HCT116 (cell line): ENCODE results near the gene MSH3. TPM values are rescaled to one million over a fixed set of nuclear protein-coding genes. Genes with fewer than 3 reads are reported as not detected.

Source experiments
- ATAC-seq: fragments of 200-7000 bp; cut with Tn5 transposase; 2 replicates; pipeline ENCODE4 v1.9.1; 2020; ENCODE audit warnings: mild to moderate bottlenecking, moderate library complexity
- BruUV-seq: library from RNA; stranded (reverse); fragments of 400-500 nt; replicated peaks from 2 replicates; lab custom pipeline; 2021; lab: Mats Ljungman, UMichigan
- CTCF ChIA-PET: fragments of 300-600 bp; sonication (Branson Sonifier 250); formaldehyde crosslinking; loops from one replicate; lab custom pipeline; 2021; ENCODE audit warnings: antibody characterized with exemption; lab: Charles Lee
- POLR2A ChIA-PET: fragments of 300-600, 350-600 bp; sonication (Branson Sonifier 250); formaldehyde crosslinking; loops from one replicate; lab custom pipeline; 2021; ENCODE audit warnings: antibody characterized with exemption; lab: Charles Lee
- RAD21 ChIA-PET, 2 experiments: fragments of 300-600 bp; sonication (Branson Sonifier 250); formaldehyde crosslinking; loops; one replicate each; lab custom pipeline; 2023; ENCODE audit warnings: low total read pairs in 2 of 2; ENCODE audit not compliant: uncharacterized antibody in 2 of 2, unreplicated experiment in 2 of 2, low non-redundant PET in 1 of 2; lab: Charles Lee
- DNase-seq: peaks from one replicate; pipeline ENCODE4 v3.0.0-alpha.2; 2010; ENCODE audit warnings: low read depth, low spot score
- H2AFZ ChIP-seq: fragments of 200-600 bp; shearing (Covaris generic), sonication (generic); 2 replicates; pipeline ENCODE4 v1.6.1; 2017; ENCODE audit warnings: low read depth, mixed run types, mixed read lengths, antibody characterized with exemption, low read length; ENCODE audit not compliant: poor library complexity, severe bottlenecking
- H3K27ac ChIP-seq: 2 replicates; pipeline ENCODE4 v1.5.1; 2012; ENCODE audit warnings: low read depth, low read length
- H3K27me3 ChIP-seq: fragments of 200-600 bp; sonication (generic); 2 replicates; pipeline ENCODE4 v1.6.1; 2016; ENCODE audit warnings: mixed run types, low read length, mixed read lengths; ENCODE audit not compliant: insufficient read depth
- H3K36me3 ChIP-seq, 2 experiments: fragments of 200-500 bp in 1 of 2; fragments of 200-600 bp in 1 of 2; sonication (Bioruptor generic) in 1 of 2; sonication (generic) in 1 of 2; 2 replicates each; pipeline versions ENCODE4 v1.5.1 to v1.6.1; 2014 to 2016; ENCODE audit warnings: low read length in 2 of 2, inconsistent platforms in 1 of 2, mixed read lengths in 1 of 2, mixed run types in 1 of 2; ENCODE audit not compliant: insufficient read depth in 2 of 2, control insufficient read depth in 1 of 2
- H3K4me1 ChIP-seq, 2 experiments: fragments of 200-600 bp in 1 of 2; sonication (generic) in 1 of 2; 2 replicates each; pipeline versions ENCODE4 v1.5.1 to v1.6.1; 2012 to 2017; ENCODE audit warnings: low read length in 2 of 2, inconsistent platforms in 1 of 2, mild to moderate bottlenecking in 1 of 2, mixed read lengths in 1 of 2, mixed run types in 1 of 2, moderate library complexity in 1 of 2; ENCODE audit not compliant: insufficient read depth in 2 of 2, control insufficient read depth in 1 of 2
- H3K4me2 ChIP-seq: fragments of 200-600 bp; sonication (generic); 2 replicates; pipeline ENCODE4 v1.6.1; 2017; ENCODE audit warnings: mixed run types, low read length, mixed read lengths
- H3K4me3 ChIP-seq, 2 experiments: fragments of 200-600 bp in 1 of 2; sonication (generic) in 1 of 2; replicated peaks in 1 of 2; 2 replicates each; pipeline ENCODE4 v1.5.1; 2011 to 2016; ENCODE audit warnings: low read length in 2 of 2, control low read depth in 1 of 2, low read depth in 1 of 2, mild to moderate bottlenecking in 1 of 2, mixed read lengths in 1 of 2, mixed run types in 1 of 2
- H3K79me2 ChIP-seq: fragments of 200-600 bp; sonication (generic); 2 replicates; pipeline ENCODE4 v1.6.1; 2017; ENCODE audit warnings: mild to moderate bottlenecking, mixed run types, low read length, moderate library complexity, mixed read lengths; ENCODE audit not compliant: insufficient read depth
- H3K9ac ChIP-seq: fragments of 200-600 bp; sonication (generic); 2 replicates; pipeline ENCODE4 v1.6.1; 2016; ENCODE audit warnings: low read length, mixed read lengths
- H3K9me2 ChIP-seq: fragments of 200-600 bp; sonication (generic), shearing (Covaris generic); 2 replicates; pipeline ENCODE4 v1.6.1; 2017; ENCODE audit warnings: mixed run types, mild to moderate bottlenecking, moderate library complexity; ENCODE audit not compliant: insufficient read depth
- H3K9me3 ChIP-seq, 2 experiments: fragments of 200-500 bp in 1 of 2; fragments of 200-600 bp in 1 of 2; sonication (Bioruptor generic) in 1 of 2; sonication (generic) in 1 of 2; 2 replicates each; pipeline ENCODE4 v1.6.1; 2014 to 2017; ENCODE audit warnings: low read length in 2 of 2, mixed read lengths in 2 of 2, inconsistent platforms in 1 of 2, low read depth in 1 of 2, mild to moderate bottlenecking in 1 of 2, mixed run types in 1 of 2, moderate library complexity in 1 of 2; ENCODE audit not compliant: control insufficient read depth in 1 of 2, insufficient read depth in 1 of 2
- H4K20me1 ChIP-seq: fragments of 200-600 bp; sonication (generic), shearing (Covaris generic); 2 replicates; pipeline ENCODE4 v1.6.1; 2017; ENCODE audit warnings: mixed run types, mild to moderate bottlenecking, moderate library complexity; ENCODE audit not compliant: insufficient read depth
- EGR1 ChIP-seq: IDR thresholded peaks from 2 replicates; pipeline ENCODE4 v1.6.1; 2012; ENCODE audit warnings: low read depth
- ELF1 ChIP-seq: IDR thresholded peaks from 2 replicates; pipeline ENCODE4 v1.6.1; 2012; ENCODE audit warnings: low read depth, borderline replicate concordance
- EZH2 ChIP-seq: fragments of 200-600 bp; sonication (generic); IDR thresholded peaks from 2 replicates; pipeline ENCODE4 v1.6.1; 2017; ENCODE audit warnings: antibody characterized with exemption, mixed run types
- FOSL1 ChIP-seq: IDR thresholded peaks from 2 replicates; pipeline ENCODE4 v1.6.1; 2012; ENCODE audit warnings: low read depth
- POLR2AphosphoS5 ChIP-seq: IDR thresholded peaks from 2 replicates; pipeline ENCODE4 v1.6.1; 2011; ENCODE audit warnings: mild to moderate bottlenecking, low read depth, low read length, moderate library complexity
- SIN3A ChIP-seq: IDR thresholded peaks from 2 replicates; pipeline ENCODE4 v1.6.1; 2012; ENCODE audit warnings: low read depth
- SRF ChIP-seq: IDR thresholded peaks from 2 replicates; pipeline ENCODE4 v1.6.1; 2012; ENCODE audit warnings: low read depth
- TCF7L2 ChIP-seq: IDR thresholded peaks from 2 replicates; pipeline ENCODE4 v1.7.0; 2011; ENCODE audit warnings: borderline replicate concordance, inconsistent platforms; ENCODE audit not compliant: insufficient read depth, insufficient read length; ENCODE audit errors: extremely low read depth
- YY1 ChIP-seq: IDR thresholded peaks from 2 replicates; pipeline ENCODE4 v1.6.1; 2011; ENCODE audit warnings: low read length, low read depth, moderate library complexity, mild to moderate bottlenecking; ENCODE audit not compliant: insufficient replicate concordance; ENCODE audit errors: extremely low read depth
- ZFX ChIP-seq: fragments of 450-650 bp; IDR thresholded peaks from 2 replicates; pipeline ENCODE4 v1.6.1; 2017
- intact Hi-C: fragments of 100-400 bp; cut with micrococcal nuclease; formaldehyde crosslinking; loops from 2 replicates; pipeline ENCODE4 v1.10.0; 2022
- total RNA-seq: library from RNA; stranded (reverse); gene quantifications from one replicate; pipeline ENCODE4 v1.2.1, GENCODE V29; 2021; ENCODE audit not compliant: unreplicated experiment
- TF ChIP-seq, protein P1 (sequence below): IDR thresholded peaks from 2 replicates; pipeline ENCODE4 v1.6.1; 2012
- TF ChIP-seq, protein P2 (sequence below): IDR thresholded peaks from 2 replicates; pipeline ENCODE4 v1.6.1; 2012; ENCODE audit warnings: low read depth
- TF ChIP-seq, protein P3 (sequence below), 3 experiments: fragments of 200-600 bp in 1 of 3; sonication (generic) in 1 of 3; IDR thresholded peaks in 2 of 3; conservative IDR thresholded peaks in 1 of 3; 2 replicates each; pipeline ENCODE4 v1.5.1; 2012 to 2017; ENCODE audit warnings: low read depth in 2 of 3, low read length in 2 of 3, antibody characterized with exemption in 1 of 3, borderline replicate concordance in 1 of 3, control low read depth in 1 of 3, mild to moderate bottlenecking in 1 of 3, mixed read lengths in 1 of 3, mixed run types in 1 of 3, moderate library complexity in 1 of 3; ENCODE audit not compliant: insufficient read depth in 1 of 3
- TF ChIP-seq, protein P4 (sequence below): IDR thresholded peaks from 2 replicates; pipeline ENCODE4 v1.6.1; 2012

Gene MSH3
- total RNA-seq, 1 experiment from 2014 or later = 4.9 TPM

DNA sequence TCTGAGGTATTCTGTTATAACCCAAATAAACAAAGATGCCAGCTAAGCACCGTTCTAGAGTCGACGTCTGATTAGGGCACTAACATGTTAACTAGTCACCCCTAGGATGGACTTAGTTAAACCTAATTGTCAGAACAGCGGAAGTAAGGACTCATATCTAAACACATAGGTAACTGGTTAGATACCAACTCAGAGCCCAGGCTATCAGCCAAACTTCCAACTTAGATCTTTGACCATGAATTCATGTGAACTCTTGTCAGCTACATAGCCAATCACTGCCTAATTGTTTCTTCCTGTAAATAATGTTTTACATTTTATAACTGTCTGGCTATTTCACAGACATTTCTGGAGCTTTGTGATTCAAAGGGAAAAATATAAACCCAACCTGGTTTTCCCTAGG, 84.6 kb downstream of the MSH3 start:
- H3K9ac ChIP-seq = no peak overlapping the region
- H3K4me2 ChIP-seq = no peak overlapping the region
- H4K20me1 ChIP-seq = no peaks in the 10 kb centered on the region
- intact Hi-C loops = loop anchor here (2.0 kb wide), 1 partner anchor 44 kb away; no protein-coding TSS in a partner anchor
- no peaks in the 10 kb centered on the region for H3K9me2 ChIP-seq
- BruUV-seq = no TSS peak
- DNase-seq (no peak), ATAC-seq (no peak)
- ChIA-PET POLR2A (no interaction called here), RAD21 (no interaction called here), CTCF (no interaction called here)
- H3K36me3 ChIP-seq = no peaks in the 10 kb centered on the region
- H3K4me1 ChIP-seq = no peaks in the 10 kb centered on the region
- no peak overlapping the region for H3K27ac ChIP-seq
- no peak overlapping the region for H2AFZ ChIP-seq
- H3K79me2 ChIP-seq = no peaks in the 10 kb centered on the region
- H3K4me3 ChIP-seq = no peak overlapping the region
- TF ChIP-seq EZH2 (no peak), SIN3A (no peak), SRF (no peak), FOSL1 (no peak), EGR1 (no peak)
- TF ChIP-seq, protein P1, sequence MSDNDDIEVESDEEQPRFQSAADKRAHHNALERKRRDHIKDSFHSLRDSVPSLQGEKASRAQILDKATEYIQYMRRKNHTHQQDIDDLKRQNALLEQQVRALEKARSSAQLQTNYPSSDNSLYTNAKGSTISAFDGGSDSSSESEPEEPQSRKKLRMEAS = no peak
- TF ChIP-seq, protein P2, sequence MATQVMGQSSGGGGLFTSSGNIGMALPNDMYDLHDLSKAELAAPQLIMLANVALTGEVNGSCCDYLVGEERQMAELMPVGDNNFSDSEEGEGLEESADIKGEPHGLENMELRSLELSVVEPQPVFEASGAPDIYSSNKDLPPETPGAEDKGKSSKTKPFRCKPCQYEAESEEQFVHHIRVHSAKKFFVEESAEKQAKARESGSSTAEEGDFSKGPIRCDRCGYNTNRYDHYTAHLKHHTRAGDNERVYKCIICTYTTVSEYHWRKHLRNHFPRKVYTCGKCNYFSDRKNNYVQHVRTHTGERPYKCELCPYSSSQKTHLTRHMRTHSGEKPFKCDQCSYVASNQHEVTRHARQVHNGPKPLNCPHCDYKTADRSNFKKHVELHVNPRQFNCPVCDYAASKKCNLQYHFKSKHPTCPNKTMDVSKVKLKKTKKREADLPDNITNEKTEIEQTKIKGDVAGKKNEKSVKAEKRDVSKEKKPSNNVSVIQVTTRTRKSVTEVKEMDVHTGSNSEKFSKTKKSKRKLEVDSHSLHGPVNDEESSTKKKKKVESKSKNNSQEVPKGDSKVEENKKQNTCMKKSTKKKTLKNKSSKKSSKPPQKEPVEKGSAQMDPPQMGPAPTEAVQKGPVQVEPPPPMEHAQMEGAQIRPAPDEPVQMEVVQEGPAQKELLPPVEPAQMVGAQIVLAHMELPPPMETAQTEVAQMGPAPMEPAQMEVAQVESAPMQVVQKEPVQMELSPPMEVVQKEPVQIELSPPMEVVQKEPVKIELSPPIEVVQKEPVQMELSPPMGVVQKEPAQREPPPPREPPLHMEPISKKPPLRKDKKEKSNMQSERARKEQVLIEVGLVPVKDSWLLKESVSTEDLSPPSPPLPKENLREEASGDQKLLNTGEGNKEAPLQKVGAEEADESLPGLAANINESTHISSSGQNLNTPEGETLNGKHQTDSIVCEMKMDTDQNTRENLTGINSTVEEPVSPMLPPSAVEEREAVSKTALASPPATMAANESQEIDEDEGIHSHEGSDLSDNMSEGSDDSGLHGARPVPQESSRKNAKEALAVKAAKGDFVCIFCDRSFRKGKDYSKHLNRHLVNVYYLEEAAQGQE = no peak
- no peaks in the 10 kb centered on the region for H3K9me3 ChIP-seq
- no peaks in the 10 kb centered on the region for H3K27me3 ChIP-seq

DNA sequence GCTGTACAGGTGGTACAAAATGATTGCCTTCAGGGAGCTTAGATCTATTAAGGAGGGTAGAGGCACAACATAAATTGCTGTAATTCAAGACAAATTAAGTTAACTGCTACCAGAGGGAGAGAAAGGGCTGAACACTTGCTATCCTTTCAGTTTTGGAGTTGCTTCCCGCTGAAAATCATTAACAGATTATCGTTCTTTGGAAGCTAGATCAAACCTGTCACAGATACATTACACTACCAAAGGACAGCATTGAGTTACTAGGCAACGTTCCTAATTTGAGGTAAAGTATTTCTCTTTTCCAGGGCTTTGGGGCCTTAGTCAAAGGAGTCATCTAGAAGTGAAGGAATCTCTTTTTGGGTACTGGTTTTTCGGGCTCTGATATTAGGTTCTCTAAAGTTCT, 85.0 kb downstream of the MSH3 start:
- no TSS peak for BruUV-seq
- intact Hi-C loops = loop anchor here (2.0 kb wide), 1 partner anchor 43 kb away; no protein-coding TSS in a partner anchor
- H3K4me3 ChIP-seq = no peak overlapping the region
- DNase-seq = no peak
- RAD21 ChIA-PET = no interaction called here
- H3K9me2 ChIP-seq = no peaks in the 10 kb centered on the region
- H4K20me1 ChIP-seq = no peaks in the 10 kb centered on the region
- H3K27me3 ChIP-seq = no peaks in the 10 kb centered on the region
- no peaks in the 10 kb centered on the region for H3K4me1 ChIP-seq
- CTCF ChIA-PET = no interaction called here
- H3K4me2 ChIP-seq = no peak overlapping the region
- no peaks in the 10 kb centered on the region for H3K36me3 ChIP-seq
- ATAC-seq = no peak
- no peaks in the 10 kb centered on the region for H3K79me2 ChIP-seq
- H2AFZ ChIP-seq = no peak overlapping the region
- no peak overlapping the region for H3K9ac ChIP-seq
- H3K27ac ChIP-seq = no peak overlapping the region
- POLR2A ChIA-PET = no interaction called here
- no peaks in the 10 kb centered on the region for H3K9me3 ChIP-seq
- TF ChIP-seq SIN3A (no peak), ELF1 (no peak), POLR2AphosphoS5 (no peak), TCF7L2 (no peak), SRF (no peak), ZFX (no peak), YY1 (no peak)
- TF ChIP-seq, protein P3, sequence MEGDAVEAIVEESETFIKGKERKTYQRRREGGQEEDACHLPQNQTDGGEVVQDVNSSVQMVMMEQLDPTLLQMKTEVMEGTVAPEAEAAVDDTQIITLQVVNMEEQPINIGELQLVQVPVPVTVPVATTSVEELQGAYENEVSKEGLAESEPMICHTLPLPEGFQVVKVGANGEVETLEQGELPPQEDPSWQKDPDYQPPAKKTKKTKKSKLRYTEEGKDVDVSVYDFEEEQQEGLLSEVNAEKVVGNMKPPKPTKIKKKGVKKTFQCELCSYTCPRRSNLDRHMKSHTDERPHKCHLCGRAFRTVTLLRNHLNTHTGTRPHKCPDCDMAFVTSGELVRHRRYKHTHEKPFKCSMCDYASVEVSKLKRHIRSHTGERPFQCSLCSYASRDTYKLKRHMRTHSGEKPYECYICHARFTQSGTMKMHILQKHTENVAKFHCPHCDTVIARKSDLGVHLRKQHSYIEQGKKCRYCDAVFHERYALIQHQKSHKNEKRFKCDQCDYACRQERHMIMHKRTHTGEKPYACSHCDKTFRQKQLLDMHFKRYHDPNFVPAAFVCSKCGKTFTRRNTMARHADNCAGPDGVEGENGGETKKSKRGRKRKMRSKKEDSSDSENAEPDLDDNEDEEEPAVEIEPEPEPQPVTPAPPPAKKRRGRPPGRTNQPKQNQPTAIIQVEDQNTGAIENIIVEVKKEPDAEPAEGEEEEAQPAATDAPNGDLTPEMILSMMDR (IDR thresholded peaks at IDR 0.05 in 2 of 3, conservative IDR thresholded peaks at IDR 0.05 in 1 of 3; ENCODE audit: borderline replicate concordance in 1 of 3, insufficient read depth in 1 of 3, low read depth in 2 of 3, low read length in 2 of 3) = no peak
- TF ChIP-seq, protein P4, sequence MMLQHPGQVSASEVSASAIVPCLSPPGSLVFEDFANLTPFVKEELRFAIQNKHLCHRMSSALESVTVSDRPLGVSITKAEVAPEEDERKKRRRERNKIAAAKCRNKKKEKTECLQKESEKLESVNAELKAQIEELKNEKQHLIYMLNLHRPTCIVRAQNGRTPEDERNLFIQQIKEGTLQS = no peak
